HL-60 (cell line): ENCODE data around the gene LRIT2.

Experiments used
- GABPA ChIP-seq: IDR thresholded peaks from 2 replicates; pipeline ENCODE4 v1.6.1; 2012; ENCODE audit warnings: low read depth
- POLR2AphosphoS5 ChIP-seq: IDR thresholded peaks from 2 replicates; pipeline ENCODE4 v1.6.1; 2012; ENCODE audit warnings: low read depth
- SPI1 ChIP-seq: IDR thresholded peaks from 2 replicates; pipeline ENCODE4 v1.6.1; 2012; ENCODE audit warnings: low read depth, mild to moderate bottlenecking, borderline replicate concordance
- TF ChIP-seq, protein P1 (sequence below): IDR thresholded peaks from one replicate; pipeline ENCODE4 v1.5.1; 2011; ENCODE audit warnings: low read length, control low read depth, inconsistent platforms; ENCODE audit not compliant: insufficient read depth
- TF ChIP-seq, protein P2 (sequence below): IDR thresholded peaks from 2 replicates; pipeline ENCODE4 v1.6.1; 2012; ENCODE audit warnings: low read depth; ENCODE audit not compliant: insufficient replicate concordance

DNA sequence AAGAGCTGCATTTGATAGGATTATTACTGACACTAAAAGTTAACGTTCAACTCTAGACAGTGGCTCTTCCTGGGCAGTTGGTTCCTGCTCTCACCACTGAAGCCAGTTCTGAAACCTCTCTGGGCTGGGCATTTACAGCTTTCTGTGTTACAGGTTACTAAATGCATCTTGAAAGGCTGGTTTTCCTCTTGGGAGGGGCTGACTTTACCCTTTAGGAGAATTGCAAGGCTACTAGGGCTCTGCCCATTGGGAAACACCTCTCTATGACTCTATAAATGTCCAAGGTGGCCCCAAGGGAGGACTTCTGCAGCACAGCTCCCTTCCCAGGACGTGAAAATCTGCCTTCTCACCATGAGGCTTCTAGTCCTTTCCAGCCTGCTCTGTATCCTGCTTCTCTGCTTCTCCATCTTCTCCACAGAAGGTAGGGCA lies 51.8 kb downstream of the LRIT2 start, which contains the start of gene GPR15LG:
- TF ChIP-seq GABPA (no peak), POLR2AphosphoS5 (no peak), SPI1 (no peak)
- TF ChIP-seq, protein P1, sequence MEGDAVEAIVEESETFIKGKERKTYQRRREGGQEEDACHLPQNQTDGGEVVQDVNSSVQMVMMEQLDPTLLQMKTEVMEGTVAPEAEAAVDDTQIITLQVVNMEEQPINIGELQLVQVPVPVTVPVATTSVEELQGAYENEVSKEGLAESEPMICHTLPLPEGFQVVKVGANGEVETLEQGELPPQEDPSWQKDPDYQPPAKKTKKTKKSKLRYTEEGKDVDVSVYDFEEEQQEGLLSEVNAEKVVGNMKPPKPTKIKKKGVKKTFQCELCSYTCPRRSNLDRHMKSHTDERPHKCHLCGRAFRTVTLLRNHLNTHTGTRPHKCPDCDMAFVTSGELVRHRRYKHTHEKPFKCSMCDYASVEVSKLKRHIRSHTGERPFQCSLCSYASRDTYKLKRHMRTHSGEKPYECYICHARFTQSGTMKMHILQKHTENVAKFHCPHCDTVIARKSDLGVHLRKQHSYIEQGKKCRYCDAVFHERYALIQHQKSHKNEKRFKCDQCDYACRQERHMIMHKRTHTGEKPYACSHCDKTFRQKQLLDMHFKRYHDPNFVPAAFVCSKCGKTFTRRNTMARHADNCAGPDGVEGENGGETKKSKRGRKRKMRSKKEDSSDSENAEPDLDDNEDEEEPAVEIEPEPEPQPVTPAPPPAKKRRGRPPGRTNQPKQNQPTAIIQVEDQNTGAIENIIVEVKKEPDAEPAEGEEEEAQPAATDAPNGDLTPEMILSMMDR: no peak
- TF ChIP-seq, protein P2, sequence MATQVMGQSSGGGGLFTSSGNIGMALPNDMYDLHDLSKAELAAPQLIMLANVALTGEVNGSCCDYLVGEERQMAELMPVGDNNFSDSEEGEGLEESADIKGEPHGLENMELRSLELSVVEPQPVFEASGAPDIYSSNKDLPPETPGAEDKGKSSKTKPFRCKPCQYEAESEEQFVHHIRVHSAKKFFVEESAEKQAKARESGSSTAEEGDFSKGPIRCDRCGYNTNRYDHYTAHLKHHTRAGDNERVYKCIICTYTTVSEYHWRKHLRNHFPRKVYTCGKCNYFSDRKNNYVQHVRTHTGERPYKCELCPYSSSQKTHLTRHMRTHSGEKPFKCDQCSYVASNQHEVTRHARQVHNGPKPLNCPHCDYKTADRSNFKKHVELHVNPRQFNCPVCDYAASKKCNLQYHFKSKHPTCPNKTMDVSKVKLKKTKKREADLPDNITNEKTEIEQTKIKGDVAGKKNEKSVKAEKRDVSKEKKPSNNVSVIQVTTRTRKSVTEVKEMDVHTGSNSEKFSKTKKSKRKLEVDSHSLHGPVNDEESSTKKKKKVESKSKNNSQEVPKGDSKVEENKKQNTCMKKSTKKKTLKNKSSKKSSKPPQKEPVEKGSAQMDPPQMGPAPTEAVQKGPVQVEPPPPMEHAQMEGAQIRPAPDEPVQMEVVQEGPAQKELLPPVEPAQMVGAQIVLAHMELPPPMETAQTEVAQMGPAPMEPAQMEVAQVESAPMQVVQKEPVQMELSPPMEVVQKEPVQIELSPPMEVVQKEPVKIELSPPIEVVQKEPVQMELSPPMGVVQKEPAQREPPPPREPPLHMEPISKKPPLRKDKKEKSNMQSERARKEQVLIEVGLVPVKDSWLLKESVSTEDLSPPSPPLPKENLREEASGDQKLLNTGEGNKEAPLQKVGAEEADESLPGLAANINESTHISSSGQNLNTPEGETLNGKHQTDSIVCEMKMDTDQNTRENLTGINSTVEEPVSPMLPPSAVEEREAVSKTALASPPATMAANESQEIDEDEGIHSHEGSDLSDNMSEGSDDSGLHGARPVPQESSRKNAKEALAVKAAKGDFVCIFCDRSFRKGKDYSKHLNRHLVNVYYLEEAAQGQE: no peak
